GM12878 (cell line): ENCODE data around the gene F3.

Experiments
- NFIC ChIP-seq: IDR thresholded peaks from 2 replicates; pipeline ENCODE4 v1.6.1; 2012; ENCODE audit warnings: low read depth, mild to moderate bottlenecking, inconsistent platforms, low read length, moderate library complexity
- NRF1 ChIP-seq: conservative IDR thresholded peaks from 2 replicates; pipeline ENCODE4 v1.6.1; 2011; ENCODE audit warnings: mild to moderate bottlenecking, low read depth, low read length, improper control_type of control experiment
- TBL1XR1 ChIP-seq: IDR thresholded peaks from 2 replicates; pipeline ENCODE4 v1.6.1; 2012; ENCODE audit warnings: low read depth, low read length, improper control_type of control experiment
- TF ChIP-seq, protein P1 (sequence below), 3 experiments: IDR thresholded peaks in 2 of 3; conservative IDR thresholded peaks in 1 of 3; 2 replicates each; pipeline ENCODE4 v1.5.1; 2011; ENCODE audit warnings: low read depth in 3 of 3, low read length in 3 of 3, mild to moderate bottlenecking in 3 of 3, control low read depth in 2 of 3, moderate library complexity in 2 of 3, inconsistent platforms in 1 of 3, mixed read lengths in 1 of 3; ENCODE audit not compliant: control insufficient read depth in 2 of 3, insufficient read depth in 1 of 3; ENCODE audit errors: extremely low read depth in 1 of 3
- TF ChIP-seq, protein P2 (sequence below): fragments of 450-650 bp; IDR thresholded peaks from 2 replicates; pipeline ENCODE4 v1.6.1; 2017; ENCODE audit warnings: mild to moderate bottlenecking, moderate library complexity

DNA sequence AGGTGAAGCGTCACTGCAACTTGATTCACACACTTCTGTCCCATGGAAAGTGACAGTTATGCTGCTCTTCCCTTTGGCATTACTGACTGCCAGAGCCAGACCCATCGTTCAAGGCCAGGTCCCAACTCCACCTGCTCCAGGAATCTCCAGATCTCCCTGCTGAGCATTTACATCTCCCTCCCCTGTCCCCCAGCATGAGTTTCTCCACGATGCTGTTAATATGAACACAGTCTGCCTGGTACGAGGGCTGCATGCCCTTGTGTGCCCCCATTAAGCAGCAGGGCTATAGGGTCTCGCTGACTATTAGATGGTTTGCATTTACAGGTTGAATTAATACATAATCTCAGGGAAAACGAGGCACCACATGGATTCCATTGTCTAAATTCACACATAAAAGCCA lies 4.3 kb downstream of the F3 start:
- TF ChIP-seq, protein P1, sequence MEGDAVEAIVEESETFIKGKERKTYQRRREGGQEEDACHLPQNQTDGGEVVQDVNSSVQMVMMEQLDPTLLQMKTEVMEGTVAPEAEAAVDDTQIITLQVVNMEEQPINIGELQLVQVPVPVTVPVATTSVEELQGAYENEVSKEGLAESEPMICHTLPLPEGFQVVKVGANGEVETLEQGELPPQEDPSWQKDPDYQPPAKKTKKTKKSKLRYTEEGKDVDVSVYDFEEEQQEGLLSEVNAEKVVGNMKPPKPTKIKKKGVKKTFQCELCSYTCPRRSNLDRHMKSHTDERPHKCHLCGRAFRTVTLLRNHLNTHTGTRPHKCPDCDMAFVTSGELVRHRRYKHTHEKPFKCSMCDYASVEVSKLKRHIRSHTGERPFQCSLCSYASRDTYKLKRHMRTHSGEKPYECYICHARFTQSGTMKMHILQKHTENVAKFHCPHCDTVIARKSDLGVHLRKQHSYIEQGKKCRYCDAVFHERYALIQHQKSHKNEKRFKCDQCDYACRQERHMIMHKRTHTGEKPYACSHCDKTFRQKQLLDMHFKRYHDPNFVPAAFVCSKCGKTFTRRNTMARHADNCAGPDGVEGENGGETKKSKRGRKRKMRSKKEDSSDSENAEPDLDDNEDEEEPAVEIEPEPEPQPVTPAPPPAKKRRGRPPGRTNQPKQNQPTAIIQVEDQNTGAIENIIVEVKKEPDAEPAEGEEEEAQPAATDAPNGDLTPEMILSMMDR (IDR thresholded peaks at IDR 0.05 in 2 of 3, conservative IDR thresholded peaks at IDR 0.05 in 1 of 3; ENCODE audit: control insufficient read depth in 2 of 3, extremely low read depth in 1 of 3, insufficient read depth in 1 of 3, low read depth in 3 of 3, low read length in 3 of 3) = no peak
- TF ChIP-seq NRF1 (no peak), NFIC (no peak), TBL1XR1 (no peak)
- TF ChIP-seq, protein P2, sequence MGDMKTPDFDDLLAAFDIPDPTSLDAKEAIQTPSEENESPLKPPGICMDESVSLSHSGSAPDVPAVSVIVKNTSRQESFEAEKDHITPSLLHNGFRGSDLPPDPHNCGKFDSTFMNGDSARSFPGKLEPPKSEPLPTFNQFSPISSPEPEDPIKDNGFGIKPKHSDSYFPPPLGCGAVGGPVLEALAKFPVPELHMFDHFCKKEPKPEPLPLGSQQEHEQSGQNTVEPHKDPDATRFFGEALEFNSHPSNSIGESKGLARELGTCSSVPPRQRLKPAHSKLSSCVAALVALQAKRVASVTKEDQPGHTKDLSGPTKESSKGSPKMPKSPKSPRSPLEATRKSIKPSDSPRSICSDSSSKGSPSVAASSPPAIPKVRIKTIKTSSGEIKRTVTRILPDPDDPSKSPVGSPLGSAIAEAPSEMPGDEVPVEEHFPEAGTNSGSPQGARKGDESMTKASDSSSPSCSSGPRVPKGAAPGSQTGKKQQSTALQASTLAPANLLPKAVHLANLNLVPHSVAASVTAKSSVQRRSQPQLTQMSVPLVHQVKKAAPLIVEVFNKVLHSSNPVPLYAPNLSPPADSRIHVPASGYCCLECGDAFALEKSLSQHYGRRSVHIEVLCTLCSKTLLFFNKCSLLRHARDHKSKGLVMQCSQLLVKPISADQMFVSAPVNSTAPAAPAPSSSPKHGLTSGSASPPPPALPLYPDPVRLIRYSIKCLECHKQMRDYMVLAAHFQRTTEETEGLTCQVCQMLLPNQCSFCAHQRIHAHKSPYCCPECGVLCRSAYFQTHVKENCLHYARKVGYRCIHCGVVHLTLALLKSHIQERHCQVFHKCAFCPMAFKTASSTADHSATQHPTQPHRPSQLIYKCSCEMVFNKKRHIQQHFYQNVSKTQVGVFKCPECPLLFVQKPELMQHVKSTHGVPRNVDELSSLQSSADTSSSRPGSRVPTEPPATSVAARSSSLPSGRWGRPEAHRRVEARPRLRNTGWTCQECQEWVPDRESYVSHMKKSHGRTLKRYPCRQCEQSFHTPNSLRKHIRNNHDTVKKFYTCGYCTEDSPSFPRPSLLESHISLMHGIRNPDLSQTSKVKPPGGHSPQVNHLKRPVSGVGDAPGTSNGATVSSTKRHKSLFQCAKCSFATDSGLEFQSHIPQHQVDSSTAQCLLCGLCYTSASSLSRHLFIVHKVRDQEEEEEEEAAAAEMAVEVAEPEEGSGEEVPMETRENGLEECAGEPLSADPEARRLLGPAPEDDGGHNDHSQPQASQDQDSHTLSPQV = no peak
